CD1c-positive myeloid dendritic cell (primary cell): ENCODE data around the gene P3H1.

Source experiments
- DNase-seq: peaks from one replicate; pipeline ENCODE4 v3.0.0-alpha.2; 2016; ENCODE audit errors: extremely low spot score

The P3H1 gene

DNA sequence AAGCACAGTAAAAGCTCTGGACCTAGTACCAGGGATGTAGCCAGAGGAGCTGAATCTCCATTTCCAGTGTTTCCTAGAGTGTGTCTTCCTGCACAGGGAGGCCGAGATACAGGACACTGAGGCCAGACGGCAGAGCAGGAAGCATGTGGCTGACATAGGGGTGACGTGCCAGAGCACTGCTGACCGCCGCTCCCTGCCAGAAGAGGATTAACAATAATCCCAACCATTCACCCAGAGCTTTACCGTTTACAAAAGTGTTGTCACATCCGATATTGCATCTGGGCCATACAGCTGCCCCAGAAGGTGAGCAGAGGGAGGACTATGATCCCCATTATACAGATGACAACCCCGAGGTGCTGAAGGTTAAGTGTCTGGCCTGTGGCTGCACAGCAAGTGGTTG, 21.0 kb downstream of the P3H1 start:
- no peak for DNase-seq

DNA sequence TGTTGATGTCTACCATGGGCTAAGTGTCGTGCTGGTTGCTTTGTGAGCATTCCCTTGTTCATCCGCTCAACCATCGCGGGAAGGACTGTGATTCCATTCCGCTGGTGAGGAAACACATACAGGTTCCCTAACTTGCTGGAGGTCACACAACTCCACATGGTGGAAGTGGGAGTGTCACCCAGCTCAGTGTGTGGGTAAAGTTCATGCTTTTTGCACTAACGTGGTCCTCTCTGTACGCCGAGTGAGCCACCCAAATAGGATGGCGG, 22.7 kb downstream of the P3H1 start:
- DNase-seq = no peak

DNA sequence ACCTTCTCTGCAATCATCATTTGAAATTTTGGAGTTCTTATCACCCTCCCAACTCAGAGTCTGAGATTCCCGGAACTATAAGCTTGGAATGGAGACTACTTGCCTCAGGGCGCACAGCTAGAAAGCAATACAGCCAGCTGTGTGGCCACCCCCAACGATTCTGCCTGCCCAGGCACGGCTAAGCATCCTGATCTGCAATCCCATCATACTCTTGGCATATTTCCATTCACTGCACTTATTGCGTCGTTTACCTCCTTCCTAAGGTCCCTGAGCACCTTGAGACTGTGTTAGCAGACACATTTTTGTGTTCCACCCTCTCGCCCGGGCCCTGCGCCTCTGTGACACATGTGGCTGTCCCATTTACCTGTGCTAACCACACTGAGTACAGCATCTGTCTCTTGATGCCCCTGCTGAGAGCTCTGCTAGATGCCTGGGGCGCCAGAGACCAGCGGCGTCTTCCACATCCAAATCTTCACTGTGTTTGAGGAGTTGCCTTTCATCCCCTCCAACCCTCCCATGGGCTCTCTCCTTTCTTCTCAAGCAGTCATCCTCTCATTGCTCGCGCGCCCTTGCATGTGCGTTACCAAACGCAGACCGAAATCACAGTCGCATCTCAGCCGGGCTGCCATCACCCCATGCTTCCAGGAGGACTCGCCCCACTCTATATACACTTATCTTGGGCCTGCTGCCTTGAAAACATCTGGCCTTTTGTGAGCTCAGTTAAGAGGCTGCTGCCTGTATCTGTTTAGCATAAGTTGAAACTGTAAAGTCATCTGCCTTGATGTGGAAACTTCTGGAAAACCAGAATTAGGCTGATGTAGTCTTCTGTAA, 23.3 kb downstream of the P3H1 start:
- DNase-seq = no peak

DNA sequence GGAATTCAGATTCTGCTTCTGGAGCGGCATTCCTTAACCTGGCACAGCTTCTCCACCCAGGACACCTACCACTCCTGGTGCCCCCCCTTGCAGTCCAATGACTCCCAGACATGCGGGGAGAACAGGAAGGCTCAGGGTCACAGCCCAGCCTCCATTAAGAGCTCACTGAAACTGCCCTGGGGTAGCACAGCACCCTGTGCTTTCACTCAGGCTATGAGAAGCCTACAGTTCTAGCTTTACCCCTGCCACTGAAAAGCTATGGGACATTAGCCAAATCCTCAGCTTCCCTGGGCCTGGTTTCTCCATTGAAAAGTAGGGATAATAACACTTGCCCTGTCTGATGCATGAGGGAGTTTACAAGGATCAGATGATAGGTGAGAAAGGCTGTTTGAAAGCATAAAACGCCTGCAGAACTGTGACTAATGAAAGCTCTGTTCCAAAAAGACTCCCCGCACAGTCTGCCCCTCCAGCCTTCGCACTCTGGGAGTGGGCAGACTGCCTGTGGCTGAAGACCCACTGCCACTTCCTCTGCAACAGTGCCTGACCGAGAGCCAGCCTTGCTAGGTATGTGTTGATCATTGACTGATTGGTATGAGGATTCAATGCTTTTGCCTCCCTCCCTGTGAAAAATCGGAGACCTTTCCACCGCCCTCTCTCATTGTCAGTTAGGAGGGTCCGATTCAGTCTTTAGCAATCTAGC, 24.1 kb downstream of the P3H1 start:
- no peak for DNase-seq

DNA sequence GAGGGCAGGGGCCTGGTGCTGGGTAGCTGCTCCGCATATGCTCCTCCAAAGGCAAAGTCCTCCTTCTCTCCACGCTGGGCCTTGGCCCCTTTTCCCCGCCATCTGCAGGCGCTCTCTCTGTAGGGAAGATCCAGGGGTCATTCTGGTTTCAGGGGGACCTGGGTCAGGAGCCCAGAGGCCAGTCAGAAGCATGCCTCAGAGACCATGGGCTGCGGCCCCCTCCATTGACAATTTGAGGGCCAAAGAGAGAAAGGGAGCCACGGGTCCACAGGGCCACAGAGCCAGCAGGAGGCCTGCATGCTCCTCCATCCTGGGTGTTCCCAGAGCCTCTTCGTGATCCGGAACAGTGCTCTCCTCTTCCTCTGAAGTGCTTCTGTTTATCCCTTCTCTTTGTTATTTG, 24.7 kb downstream of the P3H1 start:
- no peak for DNase-seq

DNA sequence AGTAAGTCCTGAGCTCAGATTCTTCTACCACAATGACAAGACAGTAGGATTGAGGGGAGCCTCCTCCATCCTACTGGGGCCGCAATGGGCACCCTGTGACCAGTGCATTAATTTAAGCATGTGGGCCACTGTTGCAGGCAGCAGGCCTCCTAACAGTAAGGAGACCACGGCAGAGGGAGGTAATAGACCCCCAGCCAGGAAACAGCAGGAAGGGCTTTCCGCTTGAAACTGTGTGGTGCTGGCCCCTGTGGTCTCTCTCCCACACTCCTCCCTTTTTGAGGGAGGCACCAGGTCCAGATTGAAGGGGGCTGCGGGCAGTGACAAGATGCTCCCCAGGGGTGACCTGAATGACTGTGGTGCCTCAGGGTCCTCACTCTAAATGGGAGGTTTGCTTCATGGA, 25.1 kb downstream of the P3H1 start:
- no peak for DNase-seq

DNA sequence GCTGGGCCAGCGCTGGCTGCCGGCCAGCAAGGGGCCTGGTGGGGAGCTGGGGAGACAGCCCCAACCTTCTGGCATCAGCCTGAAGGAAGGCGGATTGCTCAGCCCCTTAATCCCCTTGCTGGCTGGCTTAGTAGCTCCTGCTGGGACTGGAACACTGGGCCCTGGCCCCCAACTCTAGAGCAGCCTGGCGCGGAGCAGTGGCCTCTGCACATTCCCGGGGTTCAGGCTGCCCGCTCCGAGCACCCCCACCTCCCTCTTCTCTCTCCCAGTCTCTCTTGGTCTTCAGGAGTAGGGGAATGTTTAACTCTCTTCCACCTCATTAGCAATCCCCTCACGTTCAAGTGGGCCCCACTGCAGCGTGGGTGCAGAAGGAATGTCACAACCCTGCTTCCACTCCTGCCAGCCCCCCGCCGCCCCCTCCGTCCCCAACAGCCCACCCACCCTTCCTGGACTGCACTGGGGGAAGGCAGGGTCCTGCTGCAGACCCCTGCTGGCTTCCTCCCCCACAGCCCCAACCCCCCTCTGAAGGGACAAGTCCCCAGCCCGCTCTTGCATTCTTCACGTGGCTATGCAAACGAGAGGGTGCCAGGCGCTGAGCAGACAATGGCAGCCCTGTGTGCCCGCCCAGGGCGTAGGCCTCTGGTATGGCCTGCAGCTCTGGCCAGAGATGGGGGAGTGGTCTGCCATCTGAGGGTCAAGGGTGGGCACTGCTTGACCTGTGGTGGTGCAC, 25.8 kb downstream of the P3H1 start:
- DNase-seq = no peak

DNA sequence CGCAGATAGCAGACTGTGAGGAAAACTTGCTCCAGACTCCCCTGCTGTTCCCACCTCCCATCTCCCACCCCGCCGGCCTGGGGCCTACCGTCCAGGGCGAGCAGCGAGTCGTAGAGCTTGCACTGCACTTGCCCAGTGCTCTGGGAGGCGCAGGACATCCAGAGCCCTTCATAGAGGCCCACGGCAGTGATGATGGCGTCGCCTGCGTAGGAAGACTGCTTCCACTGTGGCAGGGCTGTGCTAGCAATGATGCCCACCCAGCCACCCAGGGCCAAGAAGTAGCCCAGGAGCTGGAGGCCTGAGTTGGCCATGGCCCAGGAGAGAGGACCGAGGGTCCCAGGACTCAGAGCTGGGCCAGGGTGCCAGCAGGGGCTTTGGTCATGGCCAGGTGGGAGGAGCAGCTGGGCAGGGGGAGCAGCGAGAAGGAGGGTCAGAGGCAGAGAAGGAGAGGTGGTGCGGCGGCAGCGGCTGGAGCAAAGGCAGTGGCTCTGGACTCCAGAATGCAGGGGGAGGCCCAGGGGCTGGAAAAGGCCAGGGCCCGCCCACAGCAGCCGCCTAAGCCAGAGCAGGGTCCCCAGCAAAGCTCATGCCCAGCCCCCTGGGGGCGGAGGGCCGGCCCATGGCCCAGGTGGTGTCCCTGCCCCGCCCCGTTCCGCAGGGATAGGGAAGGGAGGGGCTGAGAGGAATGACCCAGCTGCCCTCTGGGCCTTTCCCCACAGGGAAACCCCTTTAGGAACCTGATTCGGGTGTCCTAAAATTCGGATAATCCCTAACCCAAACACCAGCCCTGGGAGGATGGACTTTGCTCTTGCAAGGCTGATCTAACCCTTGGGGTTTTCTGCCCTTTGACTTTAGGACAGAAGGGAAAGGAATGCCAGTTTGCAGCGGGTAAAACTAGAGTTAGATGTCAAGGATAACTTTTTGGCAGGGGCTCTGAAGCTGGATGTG, 26.8 kb downstream of the P3H1 start, which contains the start of gene CLDN19:
Gene CLDN19, minus strand, starts transcription at position 484 of the 948 bp plus-strand sequence. Its CDS starts 173 bp downstream, at position 311.
- DNase-seq = no peak

DNA sequence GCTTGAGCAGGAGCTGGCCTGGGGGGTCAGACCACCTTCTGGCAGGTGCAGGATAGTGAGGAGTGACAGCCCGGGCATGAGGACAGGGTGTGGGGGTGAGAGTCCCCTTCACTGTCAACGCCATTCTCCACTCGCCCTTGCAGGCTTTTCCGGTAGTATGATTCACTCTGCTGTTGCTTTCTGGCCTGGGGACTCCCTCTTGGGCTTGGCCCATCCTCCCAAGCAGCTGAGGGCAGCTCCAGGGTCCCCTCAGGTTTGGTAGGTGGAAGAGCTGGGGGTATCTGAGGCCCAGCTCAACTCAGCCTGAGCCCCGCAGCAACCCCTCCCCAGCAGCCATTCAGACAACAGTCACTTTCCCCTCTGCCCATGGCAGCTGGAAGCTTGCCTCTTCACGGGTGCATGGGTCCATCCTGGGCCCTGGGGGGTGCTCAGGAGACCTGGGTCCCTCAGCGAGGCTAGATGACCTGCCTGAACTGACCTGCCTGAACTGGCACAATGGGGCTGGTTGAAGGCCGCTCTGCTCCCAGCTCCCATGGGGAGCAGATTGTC, 28.1 kb downstream of the P3H1 start:
- no peak for DNase-seq

DNA sequence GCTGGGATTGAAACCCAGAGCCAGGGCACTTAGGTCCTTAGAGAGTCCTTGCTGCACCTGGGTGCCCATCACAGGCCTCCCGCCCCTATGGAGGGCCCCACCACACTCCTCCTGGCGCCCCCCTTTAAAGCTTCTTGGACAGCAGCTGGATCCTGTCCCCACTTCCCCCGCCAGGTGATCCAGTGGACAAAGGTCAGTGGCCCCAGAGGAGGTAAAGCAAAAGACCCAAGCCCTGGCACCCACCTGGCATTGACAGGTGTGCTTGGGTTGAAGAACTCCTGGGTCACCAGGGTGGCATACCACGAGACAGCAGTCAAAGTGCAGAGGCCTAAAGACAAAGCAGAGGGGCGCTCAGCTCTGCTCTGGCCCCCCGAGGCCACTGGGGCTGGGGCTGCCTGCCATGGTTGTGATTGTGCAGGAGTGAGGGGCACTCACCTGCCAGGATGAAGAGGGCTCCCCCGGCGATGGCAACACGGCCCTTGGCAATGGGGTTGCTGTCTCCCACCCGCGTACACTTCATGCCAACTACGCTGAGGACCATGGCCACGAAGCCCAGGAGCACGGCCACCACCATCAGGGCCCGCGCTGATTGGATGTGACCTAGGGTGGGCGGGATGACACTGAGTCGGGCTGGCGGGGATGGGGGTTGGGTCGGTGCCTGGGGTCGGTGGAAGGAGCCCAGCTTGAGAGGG, 28.7 kb downstream of the P3H1 start:
- DNase-seq = no peak

DNA sequence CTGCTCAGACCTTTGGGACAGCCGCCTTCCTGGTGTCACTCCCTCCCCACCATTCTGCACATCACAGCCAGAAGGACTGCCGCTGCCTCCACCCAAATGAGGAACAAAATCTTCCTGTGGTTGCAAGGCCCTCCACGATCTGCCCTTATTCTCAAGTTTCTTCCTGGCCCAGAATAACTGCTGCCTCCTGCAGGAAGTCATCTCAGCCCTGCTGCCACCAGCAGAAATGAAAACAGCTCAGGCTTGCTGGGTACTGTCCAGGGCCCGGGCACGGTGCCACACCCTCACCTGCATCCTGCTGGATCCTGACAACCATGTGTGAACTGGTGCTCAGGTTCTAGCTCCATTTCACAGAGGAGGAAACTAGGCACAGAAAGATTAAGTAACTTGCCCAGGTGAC, 29.6 kb downstream of the P3H1 start:
- peak; percentile 57 for DNase-seq

DNA sequence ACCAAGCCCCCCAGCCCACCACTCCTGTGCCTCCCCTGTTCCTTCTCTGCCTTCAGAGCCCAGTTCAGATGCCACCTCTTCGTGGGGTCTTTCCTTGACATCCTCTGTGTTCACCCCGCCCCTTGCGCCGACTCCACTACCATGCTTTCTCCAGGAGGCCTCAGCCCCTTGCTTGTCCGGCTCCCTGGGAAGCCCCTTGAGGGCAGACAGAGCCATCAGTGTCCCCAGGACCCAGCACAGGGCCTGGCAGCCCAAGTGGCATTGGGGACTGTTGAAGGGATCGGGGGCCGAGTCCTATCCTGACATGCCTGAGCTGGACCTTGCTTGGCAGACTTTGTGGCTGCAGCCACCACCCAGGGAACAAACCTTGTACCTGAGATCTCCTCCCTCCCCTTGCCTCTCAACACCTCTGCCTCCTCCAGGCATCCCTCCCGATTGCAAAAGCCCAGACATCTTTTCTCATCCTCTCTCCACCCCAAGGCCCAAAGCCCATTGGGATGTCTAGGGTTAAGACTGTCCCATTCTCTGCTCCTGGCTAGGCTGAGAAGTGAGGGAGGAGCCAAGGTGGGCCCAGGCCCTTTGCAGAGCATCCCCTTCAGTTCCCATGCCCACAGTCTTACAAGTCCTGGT, 30.1 kb downstream of the P3H1 start:
- no peak for DNase-seq

DNA sequence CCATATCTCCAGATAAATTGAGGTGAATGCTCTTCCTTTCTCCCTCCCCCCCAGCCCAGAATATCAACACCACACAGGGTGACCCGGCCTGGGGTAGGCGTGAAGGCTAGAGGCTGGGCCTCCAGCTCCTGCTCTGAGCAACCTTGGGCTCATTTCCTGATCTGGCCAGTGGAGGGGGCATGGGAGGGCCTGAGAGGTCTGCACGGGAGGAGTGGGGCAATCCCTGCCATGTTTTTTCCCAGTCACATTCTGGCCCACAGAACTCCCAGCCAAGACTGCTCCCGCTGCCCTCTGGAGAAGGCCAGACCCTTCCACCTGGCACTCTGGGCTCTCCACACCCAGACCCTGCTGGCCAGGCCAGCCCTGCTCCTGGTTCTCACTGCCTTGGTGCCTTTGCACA, 30.7 kb downstream of the P3H1 start:
- DNase-seq = peak; percentile 41

DNA sequence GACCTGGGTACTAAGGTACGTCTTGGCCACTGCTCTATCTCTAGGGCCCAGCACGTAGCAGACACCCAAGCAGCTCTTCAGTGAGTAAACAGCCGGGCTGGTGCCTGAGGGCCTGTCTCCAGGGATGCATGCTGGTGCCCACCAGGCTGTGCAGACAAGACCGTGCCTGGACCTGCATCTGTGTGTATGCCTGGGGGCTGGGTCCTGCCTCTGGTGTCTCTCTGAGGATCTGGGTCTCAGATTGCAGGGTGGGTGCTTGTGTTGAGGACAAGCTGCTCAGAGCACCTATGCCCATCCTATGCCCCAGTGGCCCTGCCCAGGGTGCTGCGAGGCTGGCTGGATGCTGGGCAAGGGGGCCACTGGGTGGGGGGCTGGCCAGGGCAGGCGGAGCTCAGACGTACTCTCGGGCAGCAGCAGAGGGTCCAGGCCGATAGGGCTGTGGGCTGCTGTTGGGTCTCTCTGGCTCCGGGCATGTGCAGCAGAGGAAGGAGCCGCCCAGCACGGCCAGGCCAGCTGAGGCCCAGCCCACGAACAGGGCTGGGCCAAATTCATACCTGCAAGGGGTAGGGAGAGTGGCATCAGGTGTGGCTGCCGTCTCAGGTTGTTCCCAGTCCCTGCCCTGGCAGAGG, 31.2 kb downstream of the P3H1 start:
- DNase-seq = no peak

DNA sequence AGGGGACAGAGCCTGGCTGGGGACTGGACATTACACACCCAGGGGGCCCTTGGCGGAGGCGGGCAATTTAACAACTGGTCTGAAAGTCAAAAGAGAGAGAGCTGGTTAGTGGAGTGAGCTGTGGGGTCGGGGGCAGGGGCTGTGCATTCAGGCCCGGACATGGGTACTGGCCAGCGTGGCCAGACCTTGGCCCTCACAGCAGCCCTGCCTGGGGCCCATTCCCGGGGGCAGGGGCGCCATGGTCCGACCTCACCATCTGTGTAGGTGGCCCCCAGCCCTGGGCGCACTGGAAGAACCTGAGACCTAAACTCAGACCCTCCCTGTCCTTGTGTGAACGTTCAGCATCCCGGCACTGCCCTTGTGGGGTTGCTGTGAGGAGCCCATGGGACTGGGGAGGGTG, 31.8 kb downstream of the P3H1 start:
- DNase-seq = no peak

DNA sequence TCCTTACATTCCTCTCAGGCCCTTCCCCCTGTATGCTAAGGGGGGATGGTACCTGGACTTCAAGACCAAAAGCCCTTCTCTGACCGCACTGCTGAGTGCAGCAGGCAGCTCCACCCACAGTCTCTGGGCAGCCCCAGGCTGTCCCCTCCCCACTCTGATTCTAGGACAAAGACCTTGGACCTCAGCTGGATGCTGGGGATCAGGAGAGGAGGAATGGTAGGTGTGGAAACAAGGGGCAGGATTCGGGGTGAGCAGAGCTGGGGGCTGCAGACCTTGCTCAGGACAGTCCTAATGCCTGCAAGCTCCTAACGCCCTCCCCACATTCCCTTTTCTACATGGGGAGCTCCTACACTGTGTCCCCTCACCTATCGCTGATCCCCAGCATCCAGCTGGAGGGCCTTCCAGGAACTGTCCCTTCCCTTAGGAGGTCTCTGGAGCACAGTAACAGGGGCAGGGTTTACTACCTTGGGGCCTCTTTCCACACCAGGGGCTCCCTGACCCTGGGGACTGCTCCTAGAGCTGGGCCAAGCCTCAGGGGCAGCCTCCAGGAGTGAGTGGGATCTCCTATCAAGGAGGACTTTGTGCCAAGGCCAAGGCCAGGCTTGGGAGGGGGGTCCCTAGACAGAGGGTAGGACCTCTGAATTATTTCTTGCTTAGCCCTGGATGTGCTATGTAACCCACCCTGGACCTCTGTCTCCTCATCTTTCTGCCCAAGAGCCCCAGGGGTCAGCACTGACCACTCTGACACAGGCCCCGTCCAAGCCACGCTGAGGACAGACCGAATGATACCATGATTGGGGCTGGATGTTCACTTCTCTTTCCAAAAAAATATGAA, 32.4 kb downstream of the P3H1 start:
- no peak for DNase-seq

DNA sequence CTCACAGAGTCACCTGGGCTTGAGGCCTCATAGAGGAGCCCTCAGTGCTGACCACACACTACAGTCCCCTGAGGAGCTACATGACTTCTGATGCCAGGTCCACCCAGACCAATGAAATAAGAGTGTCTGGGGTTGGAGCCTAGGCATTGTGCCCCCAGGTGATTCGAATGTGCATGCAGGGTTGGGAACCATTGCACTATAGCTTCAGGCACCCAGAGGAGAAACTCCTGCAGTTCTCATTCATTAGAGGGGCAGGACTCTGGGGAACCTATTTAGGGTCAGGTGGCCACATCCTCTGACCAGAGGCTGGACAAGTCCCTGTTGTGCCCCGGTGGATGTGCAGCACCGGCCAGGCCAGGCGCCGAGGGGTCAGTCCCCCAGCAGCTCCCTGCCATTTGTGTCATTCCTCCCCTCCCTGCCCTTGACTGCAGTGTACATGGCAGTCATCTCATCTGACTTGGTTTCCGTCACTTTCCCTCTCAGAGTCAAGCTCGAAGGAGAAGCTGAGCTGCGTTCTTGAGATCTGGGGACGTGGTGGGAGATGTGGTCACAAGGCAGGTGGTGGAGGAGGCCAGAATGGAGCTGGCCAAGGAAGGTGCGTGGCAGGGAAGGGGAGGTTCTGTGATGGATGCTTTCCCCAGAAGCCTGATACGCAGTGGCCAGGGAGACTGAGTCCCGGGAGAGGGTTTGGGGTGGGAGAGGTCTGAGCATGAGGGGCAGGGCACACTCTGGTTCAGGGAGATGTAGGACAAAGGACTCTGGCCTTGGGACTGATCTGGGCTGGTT, 33.2 kb downstream of the P3H1 start:
- no peak for DNase-seq

DNA sequence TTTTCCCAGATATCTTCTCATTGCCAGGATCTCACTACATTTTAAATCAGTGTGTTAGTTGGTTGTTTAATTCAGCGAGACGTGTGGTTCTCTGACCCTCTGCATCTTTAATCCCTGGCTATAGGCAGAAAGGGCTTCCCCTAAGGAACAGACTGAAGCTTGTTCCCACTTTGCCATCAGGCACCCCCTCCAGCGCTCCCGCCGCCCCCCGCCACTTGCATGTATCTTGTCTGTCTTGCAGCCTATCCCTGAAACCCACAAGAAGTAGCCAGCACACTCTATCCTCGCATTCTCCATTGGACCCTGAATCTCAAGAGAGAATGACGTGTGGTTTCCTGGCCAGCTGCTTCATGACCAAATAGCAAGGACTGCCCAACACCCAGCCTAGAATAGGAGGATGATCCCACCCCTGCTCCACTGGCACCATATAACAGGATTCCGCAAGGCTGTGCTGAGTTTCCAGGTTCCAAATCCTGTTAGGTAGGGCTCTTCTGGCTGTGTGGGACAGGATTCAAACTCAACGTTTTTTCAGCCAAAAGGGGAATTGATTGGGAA, 34.6 kb downstream of the P3H1 start:
- peak; percentile 10 for DNase-seq
